ENCODE measurements around the gene STAT3. TPM values are rescaled to one million over a fixed set of nuclear protein-coding genes. Genes with fewer than 3 reads are reported as not detected.
"Not testable (repeated sequence)": the region's sequence is repeated elsewhere in the genome, so short reads cannot be mapped to it uniquely, and the experiment has no call there.

Gene STAT3
- total RNA-seq, 2 experiments from 2014 or later, result 276 to 286 TPM

DNA sequence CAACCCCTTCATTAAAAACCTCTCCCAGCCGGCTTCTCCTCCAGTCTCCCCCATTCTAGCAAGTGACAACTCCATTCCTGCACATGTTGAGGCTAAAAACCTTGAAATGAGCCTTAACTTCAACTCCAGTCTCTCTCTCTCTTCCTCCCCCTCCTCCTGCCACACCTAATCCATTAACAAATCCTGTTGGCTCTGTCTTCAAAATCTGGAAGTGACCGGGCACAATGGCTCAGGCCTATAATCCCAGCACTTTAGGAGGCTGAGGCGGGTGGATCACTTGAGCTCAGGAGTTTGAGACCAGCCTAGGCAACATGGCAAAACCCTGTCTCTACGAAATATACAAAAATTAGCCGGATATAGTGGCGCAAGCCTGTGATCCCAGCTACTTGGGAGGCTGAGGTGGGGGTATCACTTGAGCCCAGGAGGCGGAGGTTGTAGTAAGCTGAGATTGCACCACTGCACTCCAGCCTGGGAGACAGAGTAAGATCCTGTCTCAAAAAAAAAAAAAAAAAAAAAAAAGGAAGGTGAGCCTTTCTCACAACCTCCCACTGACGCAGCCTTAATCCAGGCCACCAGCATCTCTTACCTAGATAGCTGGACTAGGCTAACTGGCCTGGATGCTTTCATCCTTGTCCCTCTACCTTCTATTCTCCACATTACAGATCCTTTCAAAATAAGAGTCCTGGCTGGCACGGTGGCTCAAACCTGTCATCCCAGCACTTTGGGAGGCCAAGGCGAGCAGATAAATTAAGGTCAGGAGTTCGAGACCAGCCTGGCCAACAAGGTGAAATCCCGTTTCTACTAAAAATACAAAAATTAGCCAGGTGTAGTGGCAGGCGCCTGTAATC lies 21.8 kb downstream of the STAT3 start:
- DNase-seq; H3K4me3 Mint-ChIP-seq; ATAC-seq; H3K9me3 Mint-ChIP-seq; CTCF ChIA-PET; intact Hi-C loops (cut with micrococcal nuclease); H3K27me3 Mint-ChIP-seq: not testable (repeated sequence)
- Mint-ChIP-seq H3K36me3 (ENCODE audit: low read depth) (peaks cover 60% of the 10 kb centered on the region), H3K4me1 (ENCODE audit: low read depth) (peaks cover 73% of the 10 kb centered on the region), H3K27ac (peak overlapping the region; percentile 31)
- POLR2A ChIA-PET, result interaction anchor here (1.2 to 2.0 kb wide), 3 partner anchors 8 to 26 kb away, joined by 3 to 6 read pairs (median 4); partner anchors contain the start of gene STAT3

DNA sequence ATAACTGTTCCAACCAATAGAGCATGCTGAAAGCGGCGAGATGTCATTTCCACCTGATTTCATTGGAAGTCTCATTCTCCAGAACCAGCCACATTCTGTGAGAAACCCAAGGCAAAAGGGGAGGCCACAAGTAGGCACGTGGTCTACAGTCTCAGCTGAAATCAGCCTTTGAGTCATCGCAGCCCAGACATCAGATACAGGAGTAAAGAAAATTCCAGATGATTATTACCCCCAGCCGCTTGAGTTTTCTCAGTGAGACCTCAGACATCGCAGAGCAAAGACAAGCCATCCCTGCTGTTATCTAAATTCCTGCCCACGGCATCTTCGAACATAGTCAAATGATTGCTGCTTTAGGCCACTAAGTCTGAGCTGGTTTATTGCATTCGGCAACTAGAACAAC lies 23.1 kb downstream of the STAT3 start:
- Mint-ChIP-seq H3K4me1 (ENCODE audit: low read depth) (peaks cover 74% of the 10 kb centered on the region), H3K9me3 (peaks cover 4% of the 10 kb centered on the region), H3K4me3 (no peak overlapping the region), H3K27ac (peak overlapping the region; percentile 87), H3K36me3 (ENCODE audit: low read depth) (peaks cover 60% of the 10 kb centered on the region), H3K27me3 (no peaks in the 10 kb centered on the region)
- TF ChIP-seq, protein P1, sequence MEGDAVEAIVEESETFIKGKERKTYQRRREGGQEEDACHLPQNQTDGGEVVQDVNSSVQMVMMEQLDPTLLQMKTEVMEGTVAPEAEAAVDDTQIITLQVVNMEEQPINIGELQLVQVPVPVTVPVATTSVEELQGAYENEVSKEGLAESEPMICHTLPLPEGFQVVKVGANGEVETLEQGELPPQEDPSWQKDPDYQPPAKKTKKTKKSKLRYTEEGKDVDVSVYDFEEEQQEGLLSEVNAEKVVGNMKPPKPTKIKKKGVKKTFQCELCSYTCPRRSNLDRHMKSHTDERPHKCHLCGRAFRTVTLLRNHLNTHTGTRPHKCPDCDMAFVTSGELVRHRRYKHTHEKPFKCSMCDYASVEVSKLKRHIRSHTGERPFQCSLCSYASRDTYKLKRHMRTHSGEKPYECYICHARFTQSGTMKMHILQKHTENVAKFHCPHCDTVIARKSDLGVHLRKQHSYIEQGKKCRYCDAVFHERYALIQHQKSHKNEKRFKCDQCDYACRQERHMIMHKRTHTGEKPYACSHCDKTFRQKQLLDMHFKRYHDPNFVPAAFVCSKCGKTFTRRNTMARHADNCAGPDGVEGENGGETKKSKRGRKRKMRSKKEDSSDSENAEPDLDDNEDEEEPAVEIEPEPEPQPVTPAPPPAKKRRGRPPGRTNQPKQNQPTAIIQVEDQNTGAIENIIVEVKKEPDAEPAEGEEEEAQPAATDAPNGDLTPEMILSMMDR (IDR thresholded peaks at IDR 0.05), result no peak
- peak; percentile 60 for DNase-seq
- ATAC-seq, result no peak
- ChIA-PET CTCF (interaction anchor here (0.9 to 1.1 kb wide), 2 partner anchors 10 to 34 kb away, joined by 3 read pairs; no protein-coding TSS in a partner anchor), POLR2A (interaction anchor here (0.7 to 2.0 kb wide), 5 partner anchors 10 to 52 kb away, joined by 3 to 6 read pairs (median 3); partner anchors contain the start of gene STAT3)
- intact Hi-C loops (cut with micrococcal nuclease), result no loop called here

DNA sequence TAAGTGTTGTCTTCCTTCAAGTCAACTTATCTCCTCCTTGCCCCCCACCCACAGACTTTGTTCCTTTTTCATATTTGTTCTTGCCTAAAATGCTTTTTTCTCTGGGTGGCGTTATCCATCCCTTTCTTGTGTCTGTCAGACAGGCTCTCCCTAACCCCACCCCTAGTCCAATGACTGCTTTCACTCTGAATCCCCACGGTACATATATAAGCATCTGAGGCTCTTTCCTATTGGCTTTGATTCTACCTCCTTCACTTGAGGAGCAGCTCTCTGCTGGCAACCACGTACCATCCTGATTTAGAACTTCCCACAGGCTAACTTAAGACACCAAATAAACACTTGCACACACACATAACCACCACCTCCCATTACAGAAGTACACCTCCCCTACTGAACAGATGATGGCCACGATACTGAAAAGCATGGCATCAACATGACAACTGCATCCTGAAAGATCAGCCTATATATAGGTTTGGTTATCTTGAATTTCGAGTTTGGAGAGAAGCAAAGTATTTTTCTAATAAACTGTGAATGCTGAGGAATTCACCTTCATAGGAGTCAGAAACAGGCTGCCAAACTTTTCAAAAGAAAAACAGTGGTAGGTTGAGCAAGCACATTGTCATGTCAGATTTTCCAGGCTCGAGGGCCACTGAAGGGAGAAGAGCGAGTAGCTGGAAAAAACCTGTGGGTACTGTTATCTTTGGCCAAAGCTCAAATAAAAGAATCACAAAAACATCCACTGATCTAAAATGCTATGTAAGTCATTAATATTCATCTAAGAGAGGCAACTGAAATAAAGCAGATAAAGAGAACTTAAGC lies 24.3 kb downstream of the STAT3 start:
- Mint-ChIP-seq H3K36me3 (ENCODE audit: low read depth) (peaks cover 61% of the 10 kb centered on the region), H3K9me3 (peaks cover 4% of the 10 kb centered on the region), H3K4me1 (ENCODE audit: low read depth) (peaks cover 73% of the 10 kb centered on the region), H3K27me3 (no peaks in the 10 kb centered on the region), H3K27ac (peak overlapping the region; percentile 87), H3K4me3 (peak overlapping the region; percentile 14)
- ATAC-seq (peak; percentile 22), DNase-seq (peak; percentile 27)
- ChIA-PET POLR2A (interaction anchor here (0.7 to 1.3 kb wide), 2 partner anchors 37 to 52 kb away, joined by 3 read pairs; no protein-coding TSS in a partner anchor), CTCF (interaction anchor here (0.7 to 1.4 kb wide), 4 partner anchors 11 to 39 kb away, joined by 3 to 6 read pairs (median 3); partner anchors contain the start of gene STAT3)
- intact Hi-C loops (cut with micrococcal nuclease), result no loop called here
- TF ChIP-seq, protein P1 (IDR thresholded peaks at IDR 0.05), result no peak

DNA sequence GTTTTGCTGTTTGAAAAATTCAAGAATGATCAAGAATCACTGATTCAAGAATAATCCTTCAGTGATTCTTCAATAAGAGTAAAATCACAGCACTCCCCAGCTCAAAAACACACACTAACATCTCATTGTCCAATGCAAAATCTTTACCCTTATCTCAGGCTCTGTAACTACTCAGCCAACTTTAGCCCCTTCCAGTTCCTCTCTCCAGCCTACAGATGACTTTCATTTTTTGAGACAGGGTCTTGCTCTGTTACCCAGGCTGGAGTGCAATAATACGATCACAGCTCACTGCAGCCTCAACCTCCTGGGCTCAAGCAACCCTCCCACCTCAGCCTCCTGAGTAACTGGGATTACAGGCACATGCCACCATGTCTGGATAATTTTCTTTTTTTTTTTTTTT lies 25.0 kb downstream of the STAT3 start:
- peaks cover 4% of the 10 kb centered on the region for H3K9me3 Mint-ChIP-seq
- H3K36me3 Mint-ChIP-seq (ENCODE audit: low read depth), result peaks cover 63% of the 10 kb centered on the region
- ChIA-PET POLR2A (interaction anchor here (0.7 to 1.6 kb wide), 3 partner anchors 22 to 51 kb away, joined by 3 to 5 read pairs (median 3); no protein-coding TSS in a partner anchor), CTCF (interaction anchor here (1.1 to 1.4 kb wide), 2 partner anchors 16 to 40 kb away, joined by 3 to 6 read pairs; no protein-coding TSS in a partner anchor)
- H3K27ac Mint-ChIP-seq, result peak overlapping the region; percentile 81
- intact Hi-C loops (cut with micrococcal nuclease), result no loop called here
- H3K4me3 Mint-ChIP-seq, result no peak overlapping the region
- H3K4me1 Mint-ChIP-seq (ENCODE audit: low read depth), result peaks cover 75% of the 10 kb centered on the region
- no peaks in the 10 kb centered on the region for H3K27me3 Mint-ChIP-seq
- TF ChIP-seq, protein P1 (IDR thresholded peaks at IDR 0.05), result no peak
- ATAC-seq, result no peak
- DNase-seq, result no peak

Data from activated CD8-positive, alpha-beta T cell treated with anti-CD3 and anti-CD28 coated beads for 36 hours (primary cell).